GM19452 (cell line): Measurements from ENCODE around the gene NR5A2.

Experiments
- ATAC-seq: cut with Tn5 transposase; IDR thresholded peaks from one replicate; pipeline ENCODE4 v1.9.1; 2021; ENCODE audit not compliant: unreplicated experiment

NR5A2 gene

DNA sequence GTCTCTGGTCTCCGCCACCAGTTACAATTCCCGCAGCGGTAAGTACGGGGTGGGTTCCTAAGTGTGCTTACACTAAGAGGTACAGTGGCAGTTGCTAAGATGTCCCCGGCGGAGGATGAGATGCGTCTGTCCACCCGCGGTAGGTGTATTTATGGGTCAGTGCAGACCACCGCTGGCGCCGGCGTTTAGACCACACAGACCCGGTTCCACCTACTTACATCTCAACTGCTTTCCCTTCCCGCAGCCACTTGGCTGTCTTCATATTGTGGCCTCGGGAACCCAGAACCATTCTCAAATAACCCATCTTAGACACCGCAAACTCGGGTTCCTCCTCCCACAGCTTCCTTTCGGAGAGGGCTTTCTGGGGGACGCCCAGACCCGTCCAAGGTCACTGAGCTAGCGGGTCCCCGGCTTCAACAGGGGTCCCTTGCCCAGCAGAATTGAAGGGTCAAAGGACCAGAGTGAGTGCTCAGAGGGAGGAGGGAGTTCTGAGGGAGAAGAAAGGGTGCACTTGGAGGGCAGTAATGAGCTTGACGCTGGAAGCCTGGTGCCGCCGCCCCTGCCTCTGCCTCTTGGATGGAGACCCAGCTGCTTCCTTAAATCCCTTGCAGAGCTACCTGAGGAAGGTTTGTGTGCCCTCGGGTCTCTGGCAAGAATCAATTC is 8.6 kb downstream of the NR5A2 start:
- no peak for ATAC-seq

- no peak for ATAC-seq
Observed at GRCh38 chr1:200036619-200037270, 9.2 kb downstream of the NR5A2 start.

- no peak for ATAC-seq
Observed at GRCh38 chr1:200037501-200037900, 10.0 kb downstream of the NR5A2 start.

DNA sequence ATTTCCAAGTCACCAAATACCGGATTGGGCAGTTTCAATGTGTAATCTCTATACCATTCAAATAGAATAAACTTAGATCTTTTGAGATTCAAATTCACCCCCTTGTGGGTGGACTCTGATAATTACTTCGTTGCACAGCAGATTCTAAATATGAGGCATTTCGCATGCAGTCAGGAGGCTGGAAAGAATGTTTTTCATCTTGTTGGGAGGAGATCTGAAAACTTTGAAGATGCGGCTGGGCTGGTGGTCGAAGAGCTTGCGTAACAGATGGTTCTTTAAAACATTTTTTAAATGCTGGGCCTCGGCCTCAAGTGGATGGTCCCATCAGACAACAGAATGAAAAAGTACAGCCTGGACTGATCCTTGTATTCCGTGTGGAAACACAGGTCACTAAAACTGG is 10.4 kb downstream of the NR5A2 start:
- ATAC-seq, result no peak

DNA sequence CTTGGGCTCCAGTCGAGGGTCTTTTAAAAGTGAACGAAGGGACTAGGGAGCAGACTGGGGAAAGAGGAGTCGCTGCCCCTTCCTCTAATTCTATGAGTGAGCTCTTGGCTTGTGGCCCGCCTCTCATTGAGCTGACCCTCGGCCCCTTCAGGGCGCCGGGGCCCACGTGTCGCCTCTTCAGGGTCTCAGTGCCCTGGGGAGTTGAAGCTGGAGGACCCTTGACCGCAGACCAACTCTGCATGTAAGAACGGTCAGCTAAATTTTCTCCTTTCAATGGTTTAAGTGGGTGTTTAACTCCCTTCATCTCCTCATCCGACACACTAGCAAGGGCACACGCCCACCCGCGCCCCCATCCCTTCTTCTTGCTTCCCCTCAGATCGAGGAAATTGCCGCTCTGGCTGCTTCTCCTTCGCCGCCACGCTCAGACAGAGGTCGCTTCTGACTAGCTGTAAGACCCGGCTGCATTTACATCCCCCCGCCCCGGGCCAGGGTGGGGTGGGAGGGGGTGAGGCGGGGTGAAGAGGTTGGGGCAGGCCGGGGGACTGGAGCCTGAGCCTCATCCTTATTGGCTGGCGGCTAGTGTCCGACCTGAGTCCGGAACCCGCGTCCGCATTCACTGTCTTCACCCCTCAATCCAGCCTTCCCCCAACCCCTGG is 10.9 kb downstream of the NR5A2 start:
- ATAC-seq, result no peak

- no peak for ATAC-seq
Observed at GRCh38 chr1:200038981-200039848, 11.7 kb downstream of the NR5A2 start.

- ATAC-seq, result no peak
Observed at GRCh38 chr1:200039849-200040474, 12.5 kb downstream of the NR5A2 start.

GRCh38 chr1:200040481-200041138 is 13.1 kb downstream of the NR5A2 start:
- ATAC-seq, result no peak

DNA sequence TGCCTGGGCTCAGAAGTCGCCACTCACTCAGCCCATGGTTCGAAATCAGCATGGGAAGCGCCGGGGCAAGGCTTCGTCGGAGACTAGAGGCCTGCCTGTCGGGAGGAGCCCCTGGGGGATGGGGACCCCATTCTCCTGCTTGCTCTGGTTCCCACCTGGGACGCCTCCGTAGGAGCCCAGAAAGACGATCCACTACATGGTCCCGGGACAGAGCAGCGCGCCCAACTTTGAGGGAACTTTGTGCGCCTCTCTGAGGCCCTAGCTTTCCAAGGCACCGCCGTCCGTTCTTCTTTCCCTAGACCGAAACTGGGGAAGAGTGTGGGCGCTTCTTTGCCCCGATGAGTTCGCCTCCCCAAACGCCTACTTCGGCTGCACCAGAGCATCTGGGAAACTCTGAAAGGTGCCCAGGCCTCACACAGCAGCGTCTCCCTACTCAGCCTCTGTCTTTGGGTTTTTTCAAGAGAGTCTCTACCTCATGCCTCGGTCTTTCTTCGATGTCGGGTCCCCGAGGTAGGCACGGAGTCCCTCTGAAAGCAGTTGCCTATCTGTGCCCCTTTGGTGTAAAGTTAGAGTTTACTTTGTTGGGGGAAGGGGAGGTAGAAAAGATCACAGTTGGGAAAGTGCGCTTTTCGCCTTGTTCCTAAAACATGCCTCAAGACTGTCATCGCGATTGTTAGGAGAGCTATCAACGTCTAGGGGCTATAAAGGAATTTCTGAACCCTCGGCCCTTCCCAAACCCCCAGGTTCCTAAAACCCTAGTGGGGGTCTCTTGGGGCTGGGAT is 14.0 kb downstream of the NR5A2 start:
- ATAC-seq, result no peak

DNA sequence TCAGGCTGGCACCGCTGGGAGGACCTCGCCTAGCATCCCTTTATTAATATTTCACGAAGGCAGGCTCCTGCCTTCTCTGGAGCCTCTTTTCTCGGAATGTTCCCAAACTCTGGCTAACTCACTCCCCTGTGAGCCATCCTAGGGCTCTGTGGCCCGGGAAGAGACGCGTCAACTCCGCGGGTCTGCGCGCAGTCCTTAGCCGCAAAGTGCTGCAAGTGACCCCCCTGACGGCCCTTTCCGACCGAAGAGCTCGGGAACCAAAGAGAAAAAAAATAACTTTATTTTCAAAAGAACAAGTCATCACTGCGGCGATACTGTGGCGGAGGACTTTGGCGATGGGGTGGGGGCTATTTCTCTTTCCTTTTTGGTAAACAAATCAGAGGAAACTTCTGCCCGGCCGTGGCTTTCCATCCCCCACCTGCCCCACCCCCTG is 14.6 kb downstream of the NR5A2 start:
- ATAC-seq, result no peak

DNA sequence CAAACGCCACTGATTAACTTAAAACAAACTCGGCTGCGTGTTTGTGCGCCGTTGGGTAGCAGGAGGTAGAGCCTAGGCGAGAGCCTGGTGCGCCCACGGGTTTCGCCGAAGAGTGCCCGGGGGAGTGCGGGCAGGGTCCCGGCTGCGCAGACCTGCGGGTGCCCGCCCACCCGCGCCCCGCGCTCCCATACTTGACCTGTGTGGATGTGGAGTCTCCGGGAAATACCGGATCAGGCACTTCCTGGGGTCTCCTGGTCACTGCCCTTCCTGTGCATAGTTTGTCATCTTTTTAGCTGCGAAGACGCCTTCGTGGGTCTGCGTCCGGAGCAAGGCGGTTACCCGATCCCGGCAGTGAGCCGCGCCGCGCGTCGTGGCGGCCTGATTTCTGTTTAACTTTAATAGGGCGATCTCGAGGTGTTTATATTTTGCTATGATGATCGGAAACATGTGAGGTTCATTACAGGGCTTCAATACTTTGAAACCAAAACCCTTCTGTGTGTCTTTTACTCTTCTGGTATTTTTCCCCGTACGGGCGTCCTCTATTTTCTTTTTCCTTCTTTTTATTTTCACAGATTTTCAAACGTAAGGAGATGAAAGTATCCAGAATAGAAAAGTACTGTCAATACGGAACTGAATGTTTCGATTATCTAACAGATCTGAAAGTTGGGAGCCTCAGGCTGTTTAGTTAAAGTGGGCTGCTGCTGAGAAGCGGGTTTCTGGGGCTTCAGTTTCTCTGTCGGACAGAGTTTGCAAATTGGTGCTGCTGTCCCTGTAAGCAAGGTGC is 15.2 kb downstream of the NR5A2 start:
- ATAC-seq, result no peak

DNA sequence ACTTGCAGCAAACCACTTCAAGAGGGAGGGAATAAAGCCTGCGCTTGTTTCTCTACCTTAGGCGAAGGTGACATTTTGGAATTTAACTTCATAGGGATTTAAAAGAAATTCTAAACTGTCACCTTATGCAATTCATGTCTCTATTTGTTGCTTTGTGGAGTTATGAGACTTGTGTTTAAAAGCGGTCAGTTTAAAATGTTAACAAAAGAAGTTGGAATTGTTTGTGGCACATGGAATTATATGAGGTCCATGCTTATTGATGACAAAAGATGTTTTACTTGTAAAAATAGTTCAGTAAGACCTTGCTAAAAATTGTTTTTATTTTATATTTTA is 15.8 kb downstream of the NR5A2 start:
- no peak for ATAC-seq

GRCh38 chr1:200046115-200046514 is 18.6 kb downstream of the NR5A2 start:
- ATAC-seq, result no peak

DNA sequence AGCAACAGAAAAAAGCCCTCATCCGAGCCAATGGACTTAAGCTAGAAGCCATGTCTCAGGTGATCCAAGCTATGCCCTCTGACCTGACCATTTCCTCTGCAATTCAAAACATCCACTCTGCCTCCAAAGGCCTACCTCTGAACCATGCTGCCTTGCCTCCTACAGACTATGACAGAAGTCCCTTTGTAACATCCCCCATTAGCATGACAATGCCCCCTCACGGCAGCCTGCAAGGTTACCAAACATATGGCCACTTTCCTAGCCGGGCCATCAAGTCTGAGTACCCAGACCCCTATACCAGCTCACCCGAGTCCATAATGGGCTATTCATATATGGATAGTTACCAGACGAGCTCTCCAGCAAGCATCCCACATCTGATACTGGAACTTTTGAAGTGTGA is 20.7 kb downstream of the NR5A2 start:
- ATAC-seq, result no peak

- ATAC-seq, result no peak
Observed at GRCh38 chr1:200049810-200050209, 22.3 kb downstream of the NR5A2 start.

GRCh38 chr1:200051620-200052019 is 24.1 kb downstream of the NR5A2 start:
- no peak for ATAC-seq

DNA sequence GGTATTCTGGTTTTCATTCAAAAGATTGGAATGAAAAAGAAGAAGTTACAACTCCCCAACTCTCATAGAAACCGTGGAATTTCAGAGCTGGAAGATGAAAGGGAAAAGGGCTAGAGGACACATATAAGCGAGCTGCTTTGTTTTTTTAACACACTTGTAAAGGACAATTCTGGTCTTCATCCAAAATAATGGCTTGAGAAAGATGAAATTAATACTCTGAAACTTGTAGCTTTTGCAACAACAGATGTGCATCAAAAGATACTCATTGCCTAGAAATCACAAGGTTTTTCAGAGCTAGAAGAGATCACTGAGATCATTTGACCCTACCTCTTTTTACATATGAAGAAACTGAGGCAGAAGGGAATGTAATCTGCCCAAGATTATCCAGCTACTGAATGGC is 25.6 kb downstream of the NR5A2 start:
- ATAC-seq, result no peak

GRCh38 chr1:200053646-200054045 is 26.1 kb downstream of the NR5A2 start:
- ATAC-seq, result no peak

- ATAC-seq, result no peak
Observed at GRCh38 chr1:200058341-200058740, 30.8 kb downstream of the NR5A2 start.
